HG03025 (cell line): ENCODE measurements around the gene SCN7A.

Source experiments
- ATAC-seq: cut with Tn5 transposase; IDR thresholded peaks from one replicate; pipeline ENCODE4 v1.9.1; 2021; ENCODE audit warnings: mild to moderate bottlenecking, moderate library complexity; ENCODE audit not compliant: unreplicated experiment, low FRiP score

Gene SCN7A

DNA sequence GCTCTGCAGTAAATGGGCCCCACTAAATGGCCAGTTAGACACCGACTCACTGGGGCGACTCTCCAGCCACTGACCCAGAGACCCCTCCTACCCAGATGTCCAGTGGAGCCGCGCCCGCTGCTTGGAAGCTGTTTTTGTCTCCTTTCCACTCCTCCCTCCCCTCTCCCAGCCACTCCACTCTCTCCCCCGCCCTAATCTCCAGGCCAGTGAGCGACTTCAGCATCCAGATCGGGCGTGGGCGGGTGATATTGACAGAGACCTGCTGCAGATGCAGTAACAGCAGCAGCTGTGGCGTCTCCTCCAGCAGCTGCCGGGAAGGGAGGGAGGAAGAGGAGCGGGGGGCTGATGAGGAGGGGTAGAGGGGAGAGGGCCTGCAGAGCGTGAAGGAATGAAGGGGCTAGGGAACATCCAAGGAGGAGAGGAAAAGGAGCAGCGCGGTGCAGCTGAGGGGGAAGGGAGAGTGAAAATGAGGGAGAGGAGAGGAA is at the start of gene SCN7A:
Gene SCN7A (minus strand): TSS at position 110 of the 485 bp plus-strand sequence. CDS start 16,553 bp downstream, outside the sequence.
- no peak for ATAC-seq

DNA sequence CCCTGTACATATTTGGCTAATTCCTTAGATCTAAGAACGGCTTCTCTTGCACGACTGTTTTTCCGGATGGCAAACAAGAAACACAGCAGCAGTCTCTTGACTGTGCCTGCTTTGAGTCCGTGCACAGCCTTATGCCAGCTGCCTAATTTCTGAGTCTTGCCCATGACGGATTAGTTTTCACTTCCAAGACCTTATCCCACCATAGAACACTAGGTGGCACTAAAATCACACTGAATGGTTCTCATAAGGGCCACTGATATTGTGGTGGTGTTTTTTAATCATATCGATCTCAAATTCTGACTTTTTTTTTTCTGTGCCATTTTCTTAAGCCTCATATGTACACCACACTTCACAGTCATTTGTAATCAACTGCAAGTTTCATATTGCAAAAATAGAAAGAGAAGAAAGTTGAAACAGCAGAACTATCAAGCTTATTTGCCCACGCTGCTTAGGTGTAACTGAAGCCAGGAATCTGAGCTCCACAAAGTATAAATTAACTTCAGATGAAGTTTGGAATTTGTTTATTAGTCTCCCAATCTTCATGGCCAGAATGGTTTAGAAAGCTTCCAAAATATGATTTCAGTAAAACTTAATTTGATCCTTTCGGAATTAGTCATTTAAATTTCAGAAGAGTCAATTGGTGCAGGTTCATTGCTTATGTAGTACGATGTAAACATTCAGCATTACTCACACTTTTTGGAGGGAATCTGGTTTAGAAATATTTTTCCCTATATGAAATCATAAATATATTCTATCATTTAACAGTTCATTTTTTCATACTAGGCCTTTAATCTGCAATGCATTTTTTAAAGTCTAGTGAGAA is 45.5 kb upstream of the SCN7A start:
- peak; percentile 97 for ATAC-seq

DNA sequence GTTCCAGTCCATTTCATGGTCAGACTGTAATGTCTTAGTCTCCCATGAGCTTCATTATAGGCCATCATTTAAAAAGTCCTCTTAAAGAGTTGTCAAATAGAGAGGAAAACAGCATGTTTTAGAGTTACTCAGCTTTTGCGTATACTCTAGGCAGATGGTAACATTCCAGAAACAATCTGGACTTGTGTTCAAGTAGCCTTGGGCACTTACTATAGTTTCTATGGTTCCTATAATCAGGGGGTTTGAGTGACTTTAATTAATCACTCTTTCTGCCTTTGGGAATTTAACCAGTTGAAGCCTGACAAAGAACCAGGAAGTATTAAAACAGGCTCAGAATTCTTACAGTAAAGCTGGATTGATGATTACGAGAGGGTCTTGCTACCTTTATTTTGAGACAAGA is 42.1 kb upstream of the SCN7A start:
- no peak for ATAC-seq

DNA sequence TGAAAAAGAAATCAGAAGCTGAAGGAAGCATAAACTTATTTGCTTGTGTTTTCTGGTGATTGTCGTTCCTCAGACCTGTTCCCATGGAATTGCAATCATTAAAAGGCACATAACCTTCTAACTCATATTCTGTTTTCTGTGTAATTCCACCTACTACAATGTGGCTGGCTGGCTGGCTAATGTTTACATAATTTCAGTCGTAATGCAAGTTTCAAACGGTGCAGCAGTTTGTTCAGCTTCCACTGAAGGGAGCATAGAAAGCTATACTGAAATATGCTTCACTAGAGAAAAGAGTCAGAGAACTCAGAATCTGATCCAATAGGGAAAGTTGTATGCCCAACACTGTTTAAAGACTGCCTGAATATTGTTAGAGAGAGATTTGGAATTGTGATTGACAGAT is 27.1 kb upstream of the SCN7A start:
- ATAC-seq = no peak

DNA sequence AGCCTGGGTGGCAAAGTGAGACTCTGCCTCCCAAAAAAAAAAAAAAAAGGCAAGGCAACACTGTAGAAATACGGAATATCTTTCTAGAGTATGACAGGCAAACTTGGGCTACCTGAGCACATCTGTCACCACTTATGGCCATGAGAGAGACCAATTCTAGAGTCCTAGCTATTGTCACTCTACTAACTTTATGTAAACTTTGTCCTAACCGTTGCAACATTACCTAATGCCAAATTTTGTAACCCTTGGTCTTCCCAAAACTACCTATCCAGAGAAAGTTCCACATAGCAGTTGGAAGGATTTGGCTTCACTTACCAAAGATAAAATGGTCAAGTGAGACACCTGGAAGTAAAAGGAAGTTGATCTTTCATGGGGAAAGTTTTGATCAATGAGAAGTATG is 26.6 kb upstream of the SCN7A start:
- no peak for ATAC-seq

DNA sequence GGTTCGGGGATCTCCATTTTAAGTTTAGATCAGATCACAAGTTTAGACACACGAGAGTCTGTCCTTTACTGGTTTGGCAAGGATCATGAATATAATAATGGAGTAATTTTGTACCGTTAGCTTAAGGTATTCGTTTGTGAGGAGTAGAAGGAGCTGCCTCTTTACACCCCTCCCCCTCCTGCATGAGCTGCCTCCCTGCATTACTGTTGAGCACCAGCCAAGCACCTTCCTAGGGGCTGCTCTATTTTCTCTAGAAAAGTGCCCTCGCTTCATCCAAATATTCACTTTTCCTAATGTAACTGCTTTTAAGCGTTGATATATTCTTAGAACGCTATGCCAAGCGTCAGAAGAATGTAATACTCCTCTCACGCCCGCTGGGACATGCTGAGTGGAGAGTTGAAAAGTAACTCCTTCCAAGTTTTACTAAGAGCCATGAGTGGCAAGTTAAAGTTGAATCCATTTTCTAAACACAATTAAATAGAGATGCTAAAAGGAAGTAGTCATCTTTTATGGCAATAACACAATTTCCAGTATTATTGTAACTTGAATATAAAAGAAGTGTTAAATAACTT is 25.4 kb upstream of the SCN7A start:
- ATAC-seq = no peak

DNA sequence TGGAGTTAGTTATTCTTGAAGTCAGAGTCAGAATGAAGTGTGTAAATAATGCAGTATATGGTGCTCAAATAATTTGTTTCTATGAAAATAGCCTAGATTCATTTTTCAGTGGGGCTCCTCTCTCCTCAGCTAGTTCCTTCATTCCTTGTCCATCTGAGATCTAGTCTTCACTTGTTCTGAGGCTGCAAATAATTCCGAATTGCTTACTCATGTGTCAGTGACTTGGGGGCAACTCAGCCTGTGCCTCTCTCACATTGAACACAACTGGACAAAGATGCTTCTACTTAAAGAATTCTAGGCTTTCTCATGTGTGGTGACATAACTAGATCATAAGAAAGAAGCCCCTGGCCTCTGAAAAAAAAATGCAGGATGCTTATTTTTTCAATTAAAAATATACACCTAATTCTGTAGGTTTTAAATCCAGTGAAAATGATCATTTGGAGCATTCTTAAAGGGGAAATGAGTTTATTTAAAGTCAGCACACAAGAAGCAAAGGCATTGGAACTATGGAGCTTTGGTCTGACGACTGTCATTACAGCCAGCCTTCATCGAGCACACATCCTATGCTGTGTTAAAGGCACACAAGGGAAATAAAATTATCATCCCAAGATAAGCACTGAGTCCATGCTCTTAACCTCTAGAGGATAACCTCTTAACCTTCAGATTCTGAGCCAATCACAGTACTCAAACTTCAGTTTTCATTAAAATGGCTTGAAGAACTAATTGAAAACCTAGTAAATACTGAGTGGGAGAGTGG is 24.8 kb upstream of the SCN7A start:
- no peak for ATAC-seq

DNA sequence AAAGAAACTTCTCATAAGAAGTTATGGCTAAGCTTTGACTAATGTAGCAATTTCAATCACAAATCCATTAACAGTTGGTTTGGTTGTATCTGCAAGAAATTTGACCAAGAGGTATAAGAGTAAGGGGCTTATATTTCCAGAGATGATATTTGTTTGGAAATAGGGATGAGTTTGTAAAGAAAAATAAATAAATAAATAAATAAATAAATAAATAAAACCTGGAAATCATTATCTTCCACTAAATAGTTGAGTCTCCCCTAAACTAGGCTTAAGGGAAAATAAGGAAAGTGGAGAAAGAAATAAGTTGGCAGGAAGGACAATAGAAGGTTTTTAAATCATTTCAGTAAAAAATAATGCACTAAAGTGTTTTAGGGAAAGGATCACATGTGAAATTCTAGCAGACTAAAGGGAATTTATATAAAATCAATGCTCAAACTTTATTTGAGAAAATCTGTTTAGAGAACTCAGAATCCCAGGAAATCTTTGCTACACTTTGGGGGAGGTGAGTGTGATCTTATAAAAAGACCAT is 23.5 kb upstream of the SCN7A start:
- no peak for ATAC-seq

DNA sequence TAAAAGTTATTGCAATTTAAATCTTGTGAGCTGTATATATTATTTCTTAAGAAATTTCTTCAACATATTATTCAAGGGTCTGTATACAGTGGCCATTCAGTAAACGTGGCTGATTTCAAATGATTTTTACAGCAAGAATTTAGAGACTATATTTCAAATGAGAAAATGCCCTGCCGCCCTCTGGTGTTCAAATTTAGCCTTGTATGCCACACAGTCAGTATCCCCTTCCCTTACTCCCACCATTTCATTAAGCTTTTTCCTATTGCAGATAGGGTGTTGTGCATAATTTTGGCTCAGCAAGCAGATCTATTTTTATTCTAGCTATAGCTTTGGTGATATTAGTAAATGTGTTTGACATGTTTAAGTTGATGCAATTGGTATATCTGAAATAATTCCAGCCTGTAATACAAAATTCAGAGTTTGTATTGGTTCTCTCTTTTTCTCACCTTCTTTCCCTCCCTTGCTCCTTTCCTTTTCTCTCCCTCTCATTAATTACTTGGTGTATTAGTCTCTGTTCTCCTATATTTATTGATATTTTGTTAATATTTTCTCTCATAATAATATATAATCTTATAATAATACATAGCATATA is 22.8 kb upstream of the SCN7A start:
- ATAC-seq = no peak

DNA sequence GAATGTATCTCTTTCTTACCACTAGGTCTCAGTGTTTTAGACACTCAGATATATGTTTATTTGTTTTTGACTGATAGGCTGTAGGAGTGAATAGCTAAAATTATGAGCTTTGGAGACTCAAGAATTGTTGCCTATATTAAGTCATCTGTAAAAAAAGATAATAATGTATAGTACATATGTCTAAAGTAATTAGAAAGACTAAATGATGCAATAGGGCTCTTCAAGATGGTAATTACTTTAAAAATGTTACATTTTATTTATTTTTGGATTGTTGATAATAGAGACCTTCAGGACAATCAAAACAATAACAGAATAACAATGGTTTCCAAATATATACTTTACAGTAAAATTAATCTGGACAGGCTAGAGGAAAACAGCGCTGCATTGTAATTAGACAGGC is 19.9 kb upstream of the SCN7A start:
- no peak for ATAC-seq

DNA sequence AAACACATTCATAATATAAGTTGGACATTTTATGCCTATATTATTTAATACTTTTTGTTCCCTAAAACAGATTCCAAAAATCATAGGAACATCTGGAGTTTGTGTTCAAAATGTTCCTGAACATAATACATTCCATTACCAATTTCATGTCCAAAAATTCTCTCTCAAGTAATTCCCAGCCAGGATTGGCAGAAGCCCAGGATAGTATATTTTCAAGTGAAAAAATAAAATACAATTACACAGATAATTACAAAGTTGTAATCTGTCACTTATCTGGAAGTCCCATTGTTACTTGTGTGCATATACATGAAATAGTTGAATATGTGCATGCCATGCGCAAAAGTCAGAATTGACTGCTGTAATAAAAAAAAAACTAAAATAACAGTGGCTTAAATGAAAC is 5.2 kb upstream of the SCN7A start:
- no peak for ATAC-seq

DNA sequence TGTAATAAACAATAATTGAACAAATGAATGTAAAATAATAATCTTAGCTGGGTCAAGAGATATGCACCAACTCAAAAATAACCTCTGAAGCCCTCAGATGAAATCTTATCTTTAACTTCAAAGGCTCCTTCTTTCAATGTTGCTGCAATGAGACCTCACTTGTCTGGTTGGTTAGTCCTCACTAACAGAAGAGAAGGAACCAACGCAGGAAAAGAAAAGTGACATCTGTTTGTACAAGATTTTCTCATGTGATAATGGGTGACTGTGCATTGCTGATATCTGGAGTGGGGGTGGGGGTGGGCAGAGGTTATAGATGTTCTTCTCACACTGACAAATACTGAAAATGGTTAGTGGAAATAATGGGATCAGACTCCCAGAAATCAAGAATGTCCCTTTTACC is 2.6 kb downstream of the SCN7A start:
- ATAC-seq = no peak

DNA sequence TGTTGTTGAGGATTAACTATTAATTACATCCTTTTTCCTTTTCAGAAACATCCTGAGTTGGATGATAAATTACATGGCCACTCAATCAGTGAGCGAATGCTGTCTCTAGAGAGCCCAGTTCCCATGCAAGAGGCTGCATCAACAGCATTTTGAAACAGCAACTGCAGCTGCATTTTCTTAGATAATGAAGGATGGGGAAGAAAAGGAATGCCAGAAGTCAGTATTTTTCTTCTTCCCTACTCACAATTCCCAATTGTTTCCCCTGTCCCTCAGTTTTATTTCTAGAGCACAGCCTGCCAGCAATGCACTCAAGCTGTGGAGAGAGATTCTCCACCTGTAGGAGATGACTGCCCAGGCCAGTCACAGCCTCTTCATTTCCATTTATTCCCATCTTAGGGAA is 6.9 kb downstream of the SCN7A start:
- ATAC-seq = no peak

DNA sequence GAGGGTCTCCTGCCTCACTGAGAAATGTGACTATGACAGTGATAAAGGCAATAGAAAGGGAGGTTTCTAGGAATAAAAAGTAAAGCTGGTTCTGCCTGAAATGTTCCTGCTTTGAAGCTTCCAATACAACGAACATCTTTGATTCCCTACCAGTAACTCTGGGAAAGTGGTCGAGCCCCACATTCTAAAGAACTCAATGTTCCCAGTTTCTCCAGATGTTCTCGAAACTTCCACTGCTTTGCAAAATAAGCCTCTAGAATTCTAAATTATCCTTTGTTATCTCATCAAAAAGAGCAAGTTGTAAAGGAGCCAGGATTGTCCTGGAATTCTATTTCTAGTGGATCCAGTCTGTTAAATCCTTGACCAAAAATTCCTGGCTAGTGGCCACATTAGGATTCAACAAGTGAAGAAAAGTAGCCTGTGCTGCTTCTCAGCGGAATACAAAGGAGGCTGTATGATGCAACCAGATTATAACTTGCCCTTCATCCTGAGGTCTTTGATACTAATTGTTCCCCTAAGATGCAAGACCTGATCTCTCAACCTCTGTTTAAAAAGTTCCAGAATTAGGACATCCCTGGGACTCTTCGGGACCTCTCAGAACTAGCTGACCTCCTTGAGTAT is 8.4 kb downstream of the SCN7A start:
- ATAC-seq = no peak

DNA sequence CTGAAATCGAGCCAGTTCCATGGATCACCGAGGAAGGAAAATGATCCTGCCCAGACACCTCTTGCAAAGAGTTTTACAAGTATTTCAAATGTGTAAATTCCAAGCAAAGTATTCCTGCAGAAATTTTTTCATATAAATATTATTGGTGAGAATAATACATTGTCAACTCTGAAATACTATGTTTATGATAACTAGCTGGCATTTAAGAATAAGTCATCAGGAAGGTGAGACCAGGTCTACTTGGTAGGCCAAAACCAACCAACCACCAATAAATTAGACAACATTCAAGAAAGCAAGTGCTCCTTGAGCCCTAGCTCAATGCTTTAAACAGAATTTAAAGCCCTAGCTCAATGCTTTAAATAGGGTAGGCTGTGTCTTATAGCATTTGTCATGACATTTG is 21.7 kb downstream of the SCN7A start:
- no peak for ATAC-seq

DNA sequence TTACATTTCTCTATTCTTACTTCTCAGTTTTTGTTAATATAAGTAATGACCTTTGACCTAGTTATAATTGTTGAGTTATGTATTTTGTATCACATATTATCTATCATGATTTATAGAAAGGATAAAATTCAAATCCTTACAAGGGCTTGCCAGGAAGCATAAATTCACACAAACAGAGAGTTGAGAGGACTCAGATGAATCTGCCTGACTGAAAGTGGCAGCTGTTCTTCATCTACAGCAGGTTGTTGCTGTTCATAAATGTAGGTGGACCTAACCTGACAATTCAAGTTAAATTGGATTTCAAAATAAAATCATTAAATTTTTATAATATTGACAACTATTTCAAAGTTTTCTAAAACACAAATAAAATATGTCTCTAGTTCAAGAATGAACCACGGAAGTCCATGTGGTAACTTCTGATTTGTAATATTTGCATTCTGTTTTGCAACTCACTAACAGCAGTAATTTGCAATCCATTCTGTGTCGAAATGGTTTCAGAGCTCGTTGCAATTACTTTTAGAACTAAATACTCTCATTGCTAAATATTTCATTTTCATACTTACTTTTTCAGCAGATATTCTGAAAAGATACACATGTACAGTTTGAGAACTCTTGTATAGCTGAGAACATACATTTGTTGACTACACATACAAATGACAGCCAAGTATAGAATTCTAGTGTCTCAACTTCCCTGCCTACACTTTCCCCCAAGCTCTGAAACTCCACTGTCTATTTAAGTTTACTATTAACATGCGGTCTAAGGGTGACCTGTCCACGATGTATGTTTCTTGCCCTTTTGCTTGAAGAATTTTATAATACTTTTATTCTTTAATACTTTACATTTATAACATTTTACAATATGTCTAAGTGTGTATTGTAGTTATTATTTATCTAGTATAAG is 25.7 kb downstream of the SCN7A start:
- no peak for ATAC-seq

DNA sequence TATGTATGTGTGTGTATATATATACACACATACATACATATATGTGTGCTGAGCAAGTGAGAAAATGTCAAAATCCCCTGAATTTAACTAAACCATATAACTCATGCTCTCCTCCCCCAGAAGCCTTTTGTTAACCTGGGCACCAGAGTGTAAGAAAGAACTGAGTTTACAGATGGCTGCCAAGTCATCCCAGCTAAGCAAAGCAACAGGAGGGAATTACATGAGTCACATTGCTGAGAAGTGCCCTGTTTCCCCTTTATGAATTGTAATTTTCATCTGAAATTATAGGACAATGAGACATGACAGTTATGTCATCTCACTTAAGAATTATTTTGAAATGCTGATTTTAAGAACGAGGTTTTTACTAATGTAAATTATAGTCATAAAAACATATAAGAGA is 29.9 kb downstream of the SCN7A start:
- ATAC-seq = no peak

DNA sequence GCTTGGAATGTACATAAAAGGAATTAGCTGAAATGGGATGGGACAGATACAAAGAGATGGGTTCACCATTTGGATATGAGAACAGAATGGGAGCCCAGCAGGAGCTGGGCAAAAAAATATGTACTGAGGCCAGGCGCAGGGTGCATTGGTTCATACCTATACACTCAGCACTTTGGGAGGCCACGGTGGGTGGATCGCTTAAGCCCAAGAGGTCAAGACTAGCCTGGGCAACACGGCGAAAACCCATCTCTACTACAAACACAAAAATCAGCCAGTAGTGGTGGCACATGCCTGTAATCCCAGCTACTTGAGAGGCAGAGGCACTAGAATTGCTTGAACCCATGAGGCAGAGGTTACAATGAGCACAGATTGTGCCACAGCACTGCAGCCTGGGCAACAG is 30.4 kb downstream of the SCN7A start:
- no peak for ATAC-seq

DNA sequence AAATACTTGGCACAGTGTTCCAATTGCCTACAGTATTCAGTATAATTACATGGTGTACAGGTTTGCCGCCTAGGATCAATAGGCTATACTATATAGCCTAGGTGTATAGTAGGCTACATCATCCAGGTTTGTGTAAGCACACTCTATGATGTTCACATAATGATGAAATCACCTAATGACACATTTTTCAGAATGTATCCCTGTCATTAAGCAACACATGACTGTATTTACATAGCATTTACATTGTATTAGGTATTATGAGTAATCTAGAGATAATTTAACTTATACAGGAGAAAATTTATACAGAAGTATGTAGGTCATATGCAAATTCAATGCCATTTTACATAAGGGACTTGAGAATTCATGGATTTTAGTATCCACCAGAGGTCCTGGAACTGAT is 35.4 kb downstream of the SCN7A start:
- no peak for ATAC-seq
